ENCODE data around the gene HECTD3. TPM values are rescaled to one million over a fixed set of nuclear protein-coding genes. Genes with fewer than 3 reads are reported as not detected.

HECTD3 gene
- total RNA-seq, 1 experiment from 2014 or later = 25.5 TPM

GRCh38 chr1:45004281-45004920 lies 6.7 kb downstream of the HECTD3 start:
- no peak for ATAC-seq
- H3K9ac ChIP-seq (ENCODE audit: low read length) = no peak overlapping the region
- ChIA-PET CTCF (no interaction called here), RAD21 (ENCODE audit: low non-redundant PET in 1 of 2, low total read pairs in 2 of 2, uncharacterized antibody in 2 of 2, unreplicated experiment in 2 of 2) (interaction anchor here in 1 of 2 experiments (0.6 kb wide), 1 partner anchor 96 kb away, joined by 3 read pairs; no protein-coding TSS in a partner anchor), POLR2A (no interaction called here)
- no peaks in the 10 kb centered on the region for H3K4me1 ChIP-seq (ENCODE audit: control insufficient read depth in 1 of 2, insufficient read depth in 2 of 2, low read length in 2 of 2)
- peaks cover 8 to 16% of the 10 kb centered on the region in 2 experiments; a peak in 3 of 4 replicates for H3K36me3 ChIP-seq (ENCODE audit: control insufficient read depth in 1 of 2, insufficient read depth in 2 of 2, low read length in 2 of 2)
- no peak for TF ChIP-seq MAX (IDR thresholded peaks at IDR 0.05)
- no peak overlapping the region for H3K4me3 ChIP-seq (replicated peaks in 1 of 2; ENCODE audit: low read depth in 1 of 2, low read length in 2 of 2)
- DNase-seq (ENCODE audit: low read depth, low spot score) = no peak
- intact Hi-C loops (cut with micrococcal nuclease) = no loop called here
- no peaks in the 10 kb centered on the region for H4K20me1 ChIP-seq (ENCODE audit: insufficient read depth)
- H3K4me2 ChIP-seq (ENCODE audit: low read length) = no peak overlapping the region
- H3K9me3 ChIP-seq (ENCODE audit: control insufficient read depth in 1 of 2, insufficient read depth in 1 of 2, low read depth in 1 of 2, low read length in 2 of 2) = no peaks in the 10 kb centered on the region
- no peak overlapping the region for H2AFZ ChIP-seq (ENCODE audit: low read depth, low read length, poor library complexity, severe bottlenecking)
- H3K9me2 ChIP-seq (ENCODE audit: insufficient read depth) = no peaks in the 10 kb centered on the region
- H3K27ac ChIP-seq (ENCODE audit: low read depth, low read length) = no peak overlapping the region
- BruUV-seq (replicated peaks) = no TSS peak
- no peaks in the 10 kb centered on the region for H3K27me3 ChIP-seq (ENCODE audit: insufficient read depth, low read length)
- H3K79me2 ChIP-seq (ENCODE audit: insufficient read depth, low read length) = no peaks in the 10 kb centered on the region

- ATAC-seq (no peak), DNase-seq (ENCODE audit: low read depth, low spot score) (no peak)
- ChIA-PET CTCF (no interaction called here), RAD21 (ENCODE audit: low non-redundant PET in 1 of 2, low total read pairs in 2 of 2, uncharacterized antibody in 2 of 2, unreplicated experiment in 2 of 2) (no interaction called here), POLR2A (no interaction called here)
- Histone ChIP-seq H3K9me2 (ENCODE audit: insufficient read depth) (no peaks in the 10 kb centered on the region), H4K20me1 (ENCODE audit: insufficient read depth) (no peaks in the 10 kb centered on the region), H3K9me3 (ENCODE audit: control insufficient read depth in 1 of 2, insufficient read depth in 1 of 2, low read depth in 1 of 2, low read length in 2 of 2) (no peaks in the 10 kb centered on the region), H3K4me3 (replicated peaks in 1 of 2; ENCODE audit: low read depth in 1 of 2, low read length in 2 of 2) (no peak overlapping the region), H2AFZ (ENCODE audit: low read depth, low read length, poor library complexity, severe bottlenecking) (no peak overlapping the region), H3K4me1 (ENCODE audit: control insufficient read depth in 1 of 2, insufficient read depth in 2 of 2, low read length in 2 of 2) (no peaks in the 10 kb centered on the region), H3K36me3 (ENCODE audit: control insufficient read depth in 1 of 2, insufficient read depth in 2 of 2, low read length in 2 of 2) (peaks cover 8 to 16% of the 10 kb centered on the region in 2 experiments; a peak in 3 of 4 replicates), H3K9ac (ENCODE audit: low read length) (no peak overlapping the region), H3K79me2 (ENCODE audit: insufficient read depth, low read length) (no peaks in the 10 kb centered on the region), H3K27ac (ENCODE audit: low read depth, low read length) (no peak overlapping the region), H3K4me2 (ENCODE audit: low read length) (no peak overlapping the region), H3K27me3 (ENCODE audit: insufficient read depth, low read length) (no peaks in the 10 kb centered on the region)
- BruUV-seq (replicated peaks) = no TSS peak
- intact Hi-C loops (cut with micrococcal nuclease) = no loop called here
- no peak for TF ChIP-seq POLR2A (IDR thresholded peaks at IDR 0.05; ENCODE audit: borderline replicate concordance, extremely low read depth, insufficient read depth, insufficient read length)
- no peak for TF ChIP-seq ZFX (IDR thresholded peaks at IDR 0.05)
- no peak for TF ChIP-seq MAX (IDR thresholded peaks at IDR 0.05)
- TF ChIP-seq RAD21 (IDR thresholded peaks at IDR 0.05; ENCODE audit: low read depth) = no peak
- no peak for TF ChIP-seq ZNF274 (IDR thresholded peaks at IDR 0.05; ENCODE audit: low read depth, low read length)
- TF ChIP-seq SIN3A (IDR thresholded peaks at IDR 0.05; ENCODE audit: low read depth) = no peak
- no peak for TF ChIP-seq CBX3 (IDR thresholded peaks at IDR 0.05; ENCODE audit: low read depth)
- no peak for TF ChIP-seq YY1 (IDR thresholded peaks at IDR 0.05; ENCODE audit: extremely low read depth, insufficient replicate concordance, low read depth, low read length)
- no peak for TF ChIP-seq EGR1 (IDR thresholded peaks at IDR 0.05; ENCODE audit: low read depth)
- no peak for TF ChIP-seq TCF7L2 (IDR thresholded peaks at IDR 0.05; ENCODE audit: borderline replicate concordance, extremely low read depth, insufficient read depth, insufficient read length)
- TF ChIP-seq ELF1 (IDR thresholded peaks at IDR 0.05; ENCODE audit: borderline replicate concordance, low read depth) = no peak
- TF ChIP-seq CEBPB (IDR thresholded peaks at IDR 0.05; ENCODE audit: low read depth) = no peak
- no peak for TF ChIP-seq ATF3 (IDR thresholded peaks at IDR 0.05)
- TF ChIP-seq EZH2 (IDR thresholded peaks at IDR 0.05) = no peak
- TF ChIP-seq SRF (IDR thresholded peaks at IDR 0.05; ENCODE audit: low read depth) = no peak
- no peak for TF ChIP-seq REST (IDR thresholded peaks at IDR 0.05; ENCODE audit: low read depth)
- TF ChIP-seq SP1 (IDR thresholded peaks at IDR 0.05; ENCODE audit: low read depth) = no peak
- TF ChIP-seq POLR2AphosphoS5 (IDR thresholded peaks at IDR 0.05; ENCODE audit: low read depth, low read length) = no peak
Measured at GRCh38 chr1:45003741-45004140, 7.4 kb downstream of the HECTD3 start.

Data from HCT116 (cell line).